Measurements from ENCODE around the gene TESK2.

- TF ChIP-seq CTCF (IDR thresholded peaks at IDR 0.05) (no peak), EZH2 (IDR thresholded peaks at IDR 0.05) (no peak)
Observed at GRCh38 chr1:45535988-45536766, 45.2 kb upstream of the TESK2 start.
